Kidney (tissue), 14 donors: Measurements from ENCODE around the gene NFYC. TPM values are rescaled to one million over a fixed set of nuclear protein-coding genes. Genes with fewer than 3 reads are reported as not detected.

ENCODE experiments used
- DNase-seq, 5 donors: peaks; one replicate each; pipeline ENCODE4 v3.0.0-alpha.2; 2013 to 2020
- FAIRE-seq: peaks from 2 replicates; lab custom pipeline; 2012; peaks lifted over from hg19 to GRCh38; lab: Jason Lieb, UNC
- H3K27ac ChIP-seq, 2 donors: one replicate each; pipeline ENCODE4 v1.7.0; 2013; ENCODE audit warnings: low read depth in 2 of 2, low read length in 2 of 2, inconsistent platforms in 1 of 2
- H3K27me3 ChIP-seq: one replicate; pipeline ENCODE4 v1.7.1; 2013; ENCODE audit warnings: low read length, inconsistent platforms; ENCODE audit not compliant: control insufficient read depth, insufficient read depth
- H3K36me3 ChIP-seq, 3 donors: one replicate each; pipeline versions ENCODE4 v1.7.0 to v1.7.1; 2013; ENCODE audit warnings: low read length in 3 of 3, control low read depth in 1 of 3, inconsistent platforms in 1 of 3; ENCODE audit not compliant: insufficient read depth in 3 of 3, control insufficient read depth in 2 of 3
- H3K4me1 ChIP-seq, 3 donors: one replicate each; pipeline versions ENCODE4 v1.7.0 to v1.7.1; 2013; ENCODE audit warnings: low read length in 3 of 3, inconsistent platforms in 1 of 3, low read depth in 1 of 3; ENCODE audit not compliant: control insufficient read depth in 2 of 3, insufficient read depth in 2 of 3
- H3K4me3 ChIP-seq, 3 donors: one replicate each; pipeline versions ENCODE4 v1.7.0 to v1.8.1; 2013; ENCODE audit warnings: low read length in 3 of 3, control low read depth in 1 of 3, inconsistent platforms in 1 of 3
- H3K9ac ChIP-seq, 3 donors: one replicate each; pipeline versions ENCODE4 v1.7.0 to v1.7.1; 2013; ENCODE audit warnings: low read length in 3 of 3, control low read depth in 1 of 3, inconsistent platforms in 1 of 3
- H3K9me3 ChIP-seq, 3 donors: one replicate each; pipeline versions ENCODE4 v1.7.0 to v1.7.1; 2013; ENCODE audit warnings: low read length in 3 of 3, control low read depth in 1 of 3, inconsistent platforms in 1 of 3; ENCODE audit not compliant: control insufficient read depth in 2 of 3, insufficient read depth in 1 of 3
- CTCF ChIP-seq: IDR thresholded peaks from 3 replicates; pipeline ENCODE4 v1.5.1; 2012; ENCODE audit warnings: mild to moderate bottlenecking, moderate library complexity, borderline replicate concordance; ENCODE audit not compliant: insufficient read depth; ENCODE audit errors: extremely low read depth
- intact Hi-C: fragments of 100-400 bp; cut with DNase I; formaldehyde crosslinking; loops from one replicate; pipeline ENCODE4 v1.11.1; 2022
- polyA plus RNA-seq: library from polyadenylated mRNA; stranded (reverse); fragments of 350-450 nt; fragmentation: Illumina TruSeq; extraction: RNeasy Lipid Tissue Mini Kit (QIAGEN cat#74804); gene quantifications from one replicate; pipeline ENCODE4 v1.2.3, GENCODE V29; 2014; ENCODE audit warnings: low read depth, low replicate concordance; ENCODE audit not compliant: insufficient read depth
- total RNA-seq: library from RNA; stranded (reverse); fragmentation: NEBNext Ultra II Directional; extraction: Animal tissue kit (Norgen Biotek cat#: 25700); gene quantifications from one replicate; pipeline ENCODE4 v1.2.1, GENCODE V29; 2021
- donor health status: control.
- donor health status: control.
- donor health status: control.
- donor health status: control.
- donor health status: control.
- donor health status: DM: yes; HTN: yes; CAD: no.
- donor health status: Normal renal cell carcinoma (clear cell type).

The NFYC gene
- total and polyA plus RNA-seq, 2 donors from 2014 or later: 52.1 to 69.3 TPM

GRCh38 chr1:40786171-40786994, 94.9 kb downstream of the NFYC start:
- Histone ChIP-seq H3K9ac (no peak overlapping the region), H3K4me3 (no peak overlapping the region), H3K9me3 (no peaks in the 10 kb centered on the region), H3K4me1 (peaks cover 0 to 9% (median 0%) of the 10 kb centered on the region in 3 donors), H3K27ac (no peak overlapping the region), H3K27me3 (no peaks in the 10 kb centered on the region), H3K36me3 (no peaks in the 10 kb centered on the region)
- peak in 1 of 5 donors; percentile 56 for DNase-seq
- TF ChIP-seq CTCF: no peak
- intact Hi-C loops: no loop called here
- no peak for FAIRE-seq

GRCh38 chr1:40786995-40787705, 95.6 kb downstream of the NFYC start:
- no peaks in the 10 kb centered on the region for H3K36me3 ChIP-seq
- H3K27me3 ChIP-seq: no peaks in the 10 kb centered on the region
- TF ChIP-seq CTCF: no peak
- intact Hi-C loops: no loop called here
- no peak overlapping the region for H3K27ac ChIP-seq
- no peaks in the 10 kb centered on the region for H3K9me3 ChIP-seq
- H3K4me3 ChIP-seq: no peak overlapping the region
- H3K4me1 ChIP-seq: peaks cover 0 to 8% (median 0%) of the 10 kb centered on the region in 3 donors
- DNase-seq (peak in 1 of 5 donors; percentile 55), FAIRE-seq (no peak)
- no peak overlapping the region for H3K9ac ChIP-seq

- H3K27me3 ChIP-seq: no peaks in the 10 kb centered on the region
- no peaks in the 10 kb centered on the region for H3K36me3 ChIP-seq
- H3K9me3 ChIP-seq: no peaks in the 10 kb centered on the region
- intact Hi-C loops: no loop called here
- no peak for FAIRE-seq
- DNase-seq: peak in 1 of 5 donors; percentile 45
- no peak overlapping the region for H3K4me3 ChIP-seq
- H3K9ac ChIP-seq: no peak overlapping the region
- TF ChIP-seq CTCF: no peak
- H3K4me1 ChIP-seq: peaks cover 0 to 4% (median 0%) of the 10 kb centered on the region in 3 donors
- H3K27ac ChIP-seq: no peak overlapping the region
Observed at GRCh38 chr1:40787737-40788560, 96.4 kb downstream of the NFYC start.
